ENCODE results near the gene RNF25. TPM values are rescaled to one million over a fixed set of nuclear protein-coding genes. Genes with fewer than 3 reads are reported as not detected.

RNF25 gene, protein sequence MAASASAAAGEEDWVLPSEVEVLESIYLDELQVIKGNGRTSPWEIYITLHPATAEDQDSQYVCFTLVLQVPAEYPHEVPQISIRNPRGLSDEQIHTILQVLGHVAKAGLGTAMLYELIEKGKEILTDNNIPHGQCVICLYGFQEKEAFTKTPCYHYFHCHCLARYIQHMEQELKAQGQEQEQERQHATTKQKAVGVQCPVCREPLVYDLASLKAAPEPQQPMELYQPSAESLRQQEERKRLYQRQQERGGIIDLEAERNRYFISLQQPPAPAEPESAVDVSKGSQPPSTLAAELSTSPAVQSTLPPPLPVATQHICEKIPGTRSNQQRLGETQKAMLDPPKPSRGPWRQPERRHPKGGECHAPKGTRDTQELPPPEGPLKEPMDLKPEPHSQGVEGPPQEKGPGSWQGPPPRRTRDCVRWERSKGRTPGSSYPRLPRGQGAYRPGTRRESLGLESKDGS
- 29.8 and 40.5 TPM in 2 replicates for total RNA-seq (2014; rRNA removed; shearing (Covaris generic))

DNA sequence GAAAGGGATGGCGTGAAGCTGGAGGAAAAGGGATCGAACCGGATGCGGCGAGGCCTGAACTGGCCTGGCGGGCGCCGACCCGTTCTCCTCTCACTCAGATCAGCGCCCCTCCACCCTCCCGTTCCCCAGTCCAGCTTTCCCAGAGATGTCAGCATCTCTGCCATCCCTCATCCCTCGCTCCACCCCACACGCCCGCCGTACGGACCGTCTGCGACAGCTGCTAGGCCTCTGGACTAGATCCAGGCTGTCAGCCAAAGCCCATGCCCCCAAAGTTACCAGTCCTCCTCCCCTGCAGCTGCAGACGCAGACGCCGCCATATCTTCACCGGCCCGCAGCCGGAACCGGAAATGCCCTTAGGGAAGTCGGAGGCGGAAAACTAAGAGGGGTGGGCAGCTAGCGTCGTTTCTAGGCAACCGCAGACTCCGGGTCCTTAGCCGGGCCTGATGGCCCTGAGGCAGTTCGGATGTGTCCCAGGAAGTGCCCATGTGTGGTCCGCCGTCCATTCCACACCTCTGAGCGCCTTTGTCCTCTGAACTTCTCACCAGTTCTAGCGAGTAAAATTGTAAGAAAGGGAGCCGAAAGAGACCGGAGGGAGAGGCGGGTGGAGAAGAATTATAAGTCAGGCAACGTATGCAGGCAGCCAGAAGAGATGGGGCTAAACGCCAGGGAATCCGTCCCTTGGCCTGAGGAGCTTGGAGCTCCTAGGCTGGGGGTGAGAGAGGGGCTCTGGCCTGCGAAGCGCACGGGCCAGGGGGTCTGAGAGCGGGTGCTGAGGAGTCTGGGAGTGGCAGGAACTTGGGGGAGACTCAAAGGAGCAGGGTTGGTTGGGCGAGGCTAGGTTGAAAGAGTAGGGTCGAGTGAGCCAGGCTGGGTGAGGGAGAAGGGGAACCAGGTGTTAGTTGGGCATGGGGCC is at the start of gene RNF25, which contains the start of gene STK36:
Gene RNF25, minus strand, starts transcription at position 349 of the 913 bp plus-strand sequence. Its CDS starts 32 bp downstream, at position 317.
Gene STK36, plus strand, starts transcription at position 433 of the 913 bp plus-strand sequence. CDS start 744 bp downstream, outside the sequence.
- peaks cover 26% of the 10 kb centered on the region for H3K36me3 ChIP-seq
- peak; percentile 86 to 91 for DNase-seq (ENCODE audit: low read depth in 1 of 2, low spot score in 2 of 2)
- peak within 1 kb of the TSS; percentile 66 for H3K4me3 ChIP-seq

DNA sequence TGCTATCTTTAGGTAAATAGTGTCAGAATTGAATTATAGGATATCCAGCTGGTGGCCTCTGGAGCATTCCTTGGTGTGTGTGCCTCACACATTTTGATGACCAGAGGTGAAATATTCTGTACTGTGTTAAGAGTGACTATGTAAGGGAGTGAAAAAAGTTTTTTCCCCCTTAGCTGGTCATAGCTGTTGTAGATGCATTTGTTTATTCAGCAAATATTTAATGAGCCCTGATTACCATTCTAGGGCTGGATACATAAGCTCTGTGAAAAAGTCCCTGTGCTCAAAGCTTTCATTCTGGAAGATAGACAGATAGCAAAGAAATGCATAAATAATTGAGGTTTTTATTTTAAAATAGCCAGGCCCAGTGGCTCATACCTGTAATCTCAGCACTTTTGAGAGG is 49.7 kb upstream of the RNF25 start:
- peaks cover 7% of the 10 kb centered on the region; the same call in 1 of the 2 replicates for H3K4me1 ChIP-seq (replicated peaks)
- no peak for DNase-seq (ENCODE audit: low read depth in 1 of 2, low spot score in 2 of 2)
- no peak overlapping the region for H3K4me3 ChIP-seq
- H3K36me3 ChIP-seq = 0 out of 2 replicates have a peak, but pooled peaks cover 2% of the 10 kb centered on the region
- no peak overlapping the region for H3K27ac ChIP-seq
- no peaks in the 10 kb centered on the region for H3K27me3 ChIP-seq (replicated peaks)
- peaks cover 4% of the 10 kb centered on the region; the same call in 1 of the 2 replicates for H3K9me3 ChIP-seq (replicated peaks)

More for the DNA sequence above, at the start of gene RNF25, which contains the start of gene STK36:
- Histone ChIP-seq H3K4me1 (replicated peaks) (peaks cover 12% of the 10 kb centered on the region), H3K9me3 (replicated peaks) (no peaks in the 10 kb centered on the region), H3K27me3 (replicated peaks) (no peaks in the 10 kb centered on the region), H3K27ac (peak within 1 kb of the TSS; percentile 55)

DNA sequence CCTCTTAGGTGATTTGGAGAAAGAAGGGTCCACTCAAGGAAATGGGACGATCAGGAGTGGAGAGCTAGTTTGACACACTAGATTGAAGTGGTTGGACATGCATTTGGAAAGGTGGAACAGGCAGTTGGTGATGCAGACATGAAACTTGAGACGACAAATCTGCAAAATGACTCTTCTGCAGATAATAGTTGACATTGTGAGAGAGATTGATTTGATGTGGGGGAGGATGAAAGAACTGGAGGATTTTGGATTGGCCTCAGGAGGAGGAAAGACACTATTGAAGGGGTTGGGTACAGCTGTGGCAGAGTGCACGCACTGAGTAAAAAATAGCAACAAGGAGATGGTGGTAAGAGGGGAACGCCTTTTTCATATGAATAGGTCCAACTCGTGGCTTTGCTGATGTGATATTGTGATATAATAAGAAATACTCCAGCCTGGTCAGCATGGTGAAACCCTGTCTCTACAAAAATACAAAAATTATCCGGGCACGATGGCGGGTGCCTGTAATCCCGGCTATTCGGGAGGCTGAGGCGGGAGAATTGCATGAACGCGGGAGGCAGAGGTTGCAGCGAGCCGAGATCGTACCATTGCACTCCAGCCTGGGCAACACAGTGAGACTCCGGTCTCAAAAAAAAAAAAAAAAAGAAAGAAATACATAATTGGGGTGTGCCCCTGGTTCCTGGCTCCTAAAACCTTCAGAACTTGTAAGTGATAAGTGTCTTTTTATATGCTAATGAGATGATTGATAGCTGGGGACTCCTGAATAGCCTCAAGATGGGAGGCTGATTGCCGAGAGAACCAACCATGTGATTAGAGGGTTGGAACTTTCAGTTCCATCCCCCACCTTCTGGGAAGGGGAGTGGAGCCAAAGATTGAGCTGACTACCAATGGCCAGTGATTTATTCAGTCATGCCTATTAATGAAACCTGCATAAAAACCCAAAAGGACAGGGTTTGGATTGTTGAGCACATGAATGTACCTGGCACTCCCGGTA is 48.5 kb upstream of the RNF25 start:
- Histone ChIP-seq H3K27me3 (replicated peaks) (no peaks in the 10 kb centered on the region), H3K4me1 (replicated peaks) (peaks cover 7% of the 10 kb centered on the region), H3K27ac (no peak overlapping the region), H3K9me3 (replicated peaks) (no peaks in the 10 kb centered on the region), H3K36me3 (peaks cover 9% of the 10 kb centered on the region), H3K4me3 (no peak overlapping the region)
- no peak for DNase-seq (ENCODE audit: low read depth in 1 of 2, low spot score in 2 of 2)

DNA sequence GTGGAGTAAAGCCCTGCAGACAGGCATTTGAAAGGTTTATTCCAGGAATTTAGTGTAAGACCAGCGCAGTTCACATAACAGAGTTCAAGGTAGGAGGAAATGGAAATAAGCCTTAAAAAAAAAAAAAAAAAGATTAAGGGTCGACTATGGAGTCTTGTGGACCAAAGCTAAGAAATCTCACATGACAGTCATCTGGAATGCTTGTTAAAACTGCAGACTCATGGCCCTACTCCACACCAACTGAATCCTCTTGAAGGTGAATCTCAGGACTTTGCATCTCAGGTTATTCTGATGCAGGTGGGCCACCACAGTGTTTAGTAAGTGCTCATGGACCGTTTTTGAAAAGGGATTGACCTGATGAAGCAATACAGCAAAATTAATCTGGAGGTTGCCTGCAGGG is 47.7 kb upstream of the RNF25 start:
- no peak for DNase-seq (ENCODE audit: low read depth in 1 of 2, low spot score in 2 of 2)
- Histone ChIP-seq H3K4me3 (no peak overlapping the region), H3K27me3 (replicated peaks) (no peaks in the 10 kb centered on the region), H3K36me3 (peaks cover 9% of the 10 kb centered on the region), H3K4me1 (replicated peaks) (peaks cover 7% of the 10 kb centered on the region), H3K27ac (no peak overlapping the region), H3K9me3 (replicated peaks) (no peaks in the 10 kb centered on the region)

DNA sequence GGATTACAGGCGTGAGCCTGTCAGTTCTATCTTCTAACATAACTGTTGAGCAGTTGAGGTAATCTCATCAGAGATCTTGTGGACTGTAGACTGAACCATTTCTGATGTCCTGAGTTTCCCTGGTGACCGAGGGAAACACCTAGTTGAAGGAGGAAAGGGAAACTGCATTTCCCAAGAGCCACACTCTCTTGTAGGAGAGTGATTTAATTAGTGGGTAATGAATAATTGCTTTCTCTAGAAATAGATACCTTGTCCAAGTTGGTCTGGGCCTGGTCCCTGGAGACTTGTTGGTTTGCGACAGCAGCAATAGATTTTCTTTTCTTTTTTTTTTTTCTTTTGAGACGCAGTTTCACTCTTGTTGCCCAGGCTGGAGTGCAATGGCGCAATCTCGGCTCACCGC is 46.3 kb upstream of the RNF25 start:
- H3K9me3 ChIP-seq (replicated peaks) = no peaks in the 10 kb centered on the region
- no peaks in the 10 kb centered on the region for H3K27me3 ChIP-seq (replicated peaks)
- H3K36me3 ChIP-seq = peaks cover 13% of the 10 kb centered on the region
- no peak for DNase-seq (ENCODE audit: low read depth in 1 of 2, low spot score in 2 of 2)
- no peak overlapping the region for H3K27ac ChIP-seq
- peaks cover 7% of the 10 kb centered on the region for H3K4me1 ChIP-seq (replicated peaks)
- no peak overlapping the region for H3K4me3 ChIP-seq

DNA sequence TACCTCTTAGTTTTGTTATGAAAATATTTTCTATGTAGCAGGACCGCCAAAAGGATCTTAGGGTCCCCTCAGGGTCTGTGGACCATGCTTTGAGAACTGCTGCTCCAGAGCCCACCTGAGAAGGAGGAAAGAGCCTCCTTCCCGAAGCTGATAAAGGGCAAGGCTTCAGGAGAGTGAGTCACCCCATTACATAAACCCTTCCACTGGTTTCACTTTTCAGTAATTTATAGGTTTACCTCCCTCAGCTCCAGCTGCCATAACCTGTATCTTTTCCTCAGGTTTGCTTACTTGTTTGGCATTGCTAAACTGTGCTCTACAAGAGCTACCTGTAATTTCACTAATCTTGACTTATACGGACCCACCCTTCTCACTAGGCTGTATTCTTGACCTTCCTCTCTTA is 45.5 kb upstream of the RNF25 start:
- H3K27me3 ChIP-seq (replicated peaks) = no peaks in the 10 kb centered on the region
- DNase-seq (ENCODE audit: low read depth in 1 of 2, low spot score in 2 of 2) = no peak

DNA sequence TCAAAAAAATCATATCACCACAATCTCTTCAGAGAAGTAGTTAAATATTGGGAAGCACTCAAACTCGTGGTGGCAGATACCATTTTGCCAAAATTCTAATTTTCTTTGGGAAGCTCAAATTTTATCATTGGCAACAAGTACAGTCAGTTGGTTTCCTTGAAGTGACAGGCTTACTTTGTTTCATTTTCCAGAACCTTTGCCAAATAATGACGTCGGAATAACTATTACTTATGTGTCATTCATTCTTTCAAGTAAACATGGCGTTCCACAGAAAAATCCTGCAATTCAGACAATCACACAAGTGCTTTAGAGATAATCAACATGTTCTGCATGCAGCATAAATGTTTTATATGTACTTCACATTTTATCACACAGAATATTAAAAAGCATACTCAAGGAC is 44.3 kb upstream of the RNF25 start:
- Histone ChIP-seq H3K4me1 (replicated peaks) (peaks cover 13% of the 10 kb centered on the region), H3K9me3 (replicated peaks) (no peaks in the 10 kb centered on the region), H3K4me3 (no peak overlapping the region), H3K36me3 (peaks cover 13% of the 10 kb centered on the region), H3K27ac (no peak overlapping the region), H3K27me3 (replicated peaks) (no peaks in the 10 kb centered on the region)
- DNase-seq (ENCODE audit: low read depth in 1 of 2, low spot score in 2 of 2) = no peak

More for the DNA sequence above, 45.5 kb upstream of the RNF25 start:
- Histone ChIP-seq H3K4me1 (replicated peaks) (peaks cover 7% of the 10 kb centered on the region), H3K4me3 (no peak overlapping the region), H3K36me3 (peaks cover 13% of the 10 kb centered on the region), H3K9me3 (replicated peaks) (no peaks in the 10 kb centered on the region), H3K27ac (no peak overlapping the region)

DNA sequence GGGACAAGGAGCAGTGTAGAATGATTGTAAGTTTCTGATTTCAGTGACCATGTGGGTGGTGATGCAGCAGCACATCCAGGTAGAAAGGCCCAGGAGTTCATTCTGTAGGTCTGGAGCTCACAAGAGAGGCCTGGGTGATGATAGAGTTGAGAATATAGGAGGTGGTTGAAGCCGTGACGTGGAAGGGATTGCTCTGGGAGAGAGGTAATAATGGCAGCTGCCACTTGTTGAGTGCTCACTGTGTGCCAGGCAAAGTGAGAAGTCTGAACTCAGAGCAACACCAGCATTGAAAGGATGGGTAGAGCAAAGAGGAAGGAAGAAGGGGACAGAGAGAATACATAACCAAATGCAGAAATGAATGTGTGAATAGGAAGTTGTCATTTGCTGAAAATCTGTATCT is 42.1 kb upstream of the RNF25 start:
- Histone ChIP-seq H3K36me3 (peaks cover 17% of the 10 kb centered on the region), H3K27ac (no peak overlapping the region), H3K4me1 (replicated peaks) (peaks cover 13% of the 10 kb centered on the region), H3K27me3 (replicated peaks) (no peaks in the 10 kb centered on the region), H3K9me3 (replicated peaks) (no peaks in the 10 kb centered on the region), H3K4me3 (no peak overlapping the region)
- DNase-seq (ENCODE audit: low read depth in 1 of 2, low spot score in 2 of 2) = no peak

DNA sequence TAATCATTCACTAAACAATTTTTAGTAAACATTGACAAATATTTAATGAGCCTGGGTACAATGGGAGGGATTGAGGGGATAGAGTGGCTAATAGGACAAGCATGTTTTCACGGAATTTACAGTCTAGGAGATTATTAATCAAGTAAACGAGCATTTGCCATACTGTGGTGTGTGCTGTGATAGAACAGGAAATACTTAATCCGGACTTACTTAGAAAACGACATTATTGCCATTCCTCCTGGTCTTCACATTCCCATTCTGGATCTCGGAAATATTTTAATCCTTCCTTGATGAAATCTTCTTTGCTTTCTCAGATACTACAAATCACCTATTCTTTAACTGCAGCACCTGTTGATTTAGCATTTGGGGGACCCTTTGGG is 39.7 kb upstream of the RNF25 start:
- peak overlapping the region; percentile 85 for H3K4me3 ChIP-seq
- H3K9me3 ChIP-seq (replicated peaks) = no peaks in the 10 kb centered on the region
- DNase-seq (ENCODE audit: low read depth in 1 of 2, low spot score in 2 of 2) = no peak
- H3K27ac ChIP-seq = peak overlapping the region; percentile 62
- H3K36me3 ChIP-seq = peaks cover 15% of the 10 kb centered on the region
- no peaks in the 10 kb centered on the region for H3K27me3 ChIP-seq (replicated peaks)
- peaks cover 7% of the 10 kb centered on the region for H3K4me1 ChIP-seq (replicated peaks)

DNA sequence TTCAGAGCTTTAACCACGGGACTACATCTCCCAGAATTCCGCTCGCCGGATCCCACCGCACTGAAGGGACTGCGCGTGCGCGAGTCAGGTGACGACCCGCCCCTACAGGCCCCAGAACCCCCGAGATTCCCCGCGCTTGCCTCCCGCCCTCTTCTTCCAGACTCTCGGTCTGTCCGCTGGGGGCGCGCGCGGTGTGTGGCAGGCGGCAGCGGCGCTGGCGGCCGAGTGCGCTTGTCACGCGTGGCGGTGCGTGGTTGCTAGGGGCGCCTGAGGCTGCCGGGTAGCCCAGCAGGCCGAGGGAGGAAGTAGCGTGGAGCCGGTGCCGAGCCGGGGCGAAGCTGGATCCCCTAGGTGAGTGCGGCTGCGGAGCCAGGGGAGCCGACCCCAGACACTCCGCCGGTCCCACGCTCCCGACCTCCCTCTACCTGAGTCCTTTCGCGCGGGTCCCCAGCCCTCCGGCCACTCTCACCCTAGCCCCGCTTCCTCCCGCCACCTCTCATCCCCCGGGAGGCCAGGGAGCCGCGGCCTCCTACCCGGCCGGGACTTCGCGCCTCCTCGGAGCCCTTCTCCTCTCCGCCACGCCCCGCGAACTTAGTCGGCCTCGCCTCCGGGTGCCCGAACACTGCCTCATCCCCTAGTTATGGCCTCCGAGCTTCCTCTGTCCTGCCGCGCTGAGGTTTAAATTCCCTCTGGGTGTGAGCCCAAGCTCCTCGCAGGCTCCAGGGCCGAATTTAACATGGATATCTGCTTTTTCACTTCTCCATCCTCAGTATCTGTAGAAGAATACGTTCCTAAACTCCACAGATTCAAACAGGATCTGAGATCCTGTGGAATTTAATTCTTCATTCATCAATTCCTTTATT is 39.1 kb upstream of the RNF25 start, which contains the start of gene TTLL4:
Gene TTLL4, plus strand, starts transcription at position 149 of the 863 bp plus-strand sequence. CDS start 26,842 bp downstream, outside the sequence.
- peak within 1 kb of the TSS; percentile 62 for H3K27ac ChIP-seq
- no peaks in the 10 kb centered on the region for H3K27me3 ChIP-seq (replicated peaks)
- peak within 1 kb of the TSS; percentile 85 for H3K4me3 ChIP-seq
- no peaks in the 10 kb centered on the region for H3K9me3 ChIP-seq (replicated peaks)
- peaks cover 10% of the 10 kb centered on the region for H3K36me3 ChIP-seq
- H3K4me1 ChIP-seq (replicated peaks) = peaks cover 7% of the 10 kb centered on the region
- peak; percentile 89 to 98 for DNase-seq (ENCODE audit: low read depth in 1 of 2, low spot score in 2 of 2)

DNA sequence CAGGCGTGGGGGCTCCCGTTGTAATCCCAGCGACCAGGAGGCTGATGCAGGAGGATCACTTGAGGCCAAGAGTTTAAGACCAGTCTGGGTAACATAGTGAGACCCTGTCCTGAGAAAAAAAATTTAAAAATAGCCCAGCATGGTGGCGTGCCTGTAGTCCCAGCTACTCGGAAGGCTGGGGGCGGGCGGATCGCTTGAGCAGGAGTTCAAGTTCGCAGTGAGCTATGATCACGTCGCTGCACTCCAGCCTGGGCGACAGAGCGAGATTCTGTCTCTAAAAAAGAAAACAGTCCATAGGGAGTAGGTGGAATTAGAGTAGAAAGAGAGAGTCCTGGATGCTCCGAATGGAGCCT is 38.5 kb upstream of the RNF25 start:
- Histone ChIP-seq H3K36me3 (peaks cover 7% of the 10 kb centered on the region), H3K9me3 (replicated peaks) (no peaks in the 10 kb centered on the region), H3K4me1 (replicated peaks) (peaks cover 7% of the 10 kb centered on the region), H3K27ac (no peak overlapping the region), H3K4me3 (peak overlapping the region; percentile 85), H3K27me3 (replicated peaks) (no peaks in the 10 kb centered on the region)
- DNase-seq (ENCODE audit: low read depth in 1 of 2, low spot score in 2 of 2) = no peak

DNA sequence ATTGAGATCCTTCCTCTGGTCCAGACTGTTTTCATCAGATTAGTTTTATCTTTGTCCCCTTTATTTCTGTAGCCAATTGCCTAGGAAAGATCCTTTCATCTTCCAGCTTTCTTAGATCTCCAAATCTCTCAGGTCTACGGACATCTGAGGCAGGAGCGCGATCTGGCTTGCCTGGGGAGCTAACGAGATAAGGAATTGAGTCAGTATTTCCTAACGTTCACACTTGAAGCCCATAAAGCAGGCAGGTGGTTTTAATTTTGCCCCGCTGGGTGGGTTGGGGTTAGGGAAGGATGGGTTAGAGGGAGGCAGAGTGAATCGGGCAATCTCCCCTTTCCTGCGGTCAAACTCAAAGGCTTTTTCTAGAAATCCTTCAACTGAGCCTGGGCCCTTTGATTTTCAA is 38.1 kb upstream of the RNF25 start:
- peaks cover 7% of the 10 kb centered on the region for H3K4me1 ChIP-seq (replicated peaks)
- no peak overlapping the region for H3K27ac ChIP-seq
- H3K9me3 ChIP-seq (replicated peaks) = no peaks in the 10 kb centered on the region
- peaks cover 7% of the 10 kb centered on the region for H3K36me3 ChIP-seq
- H3K27me3 ChIP-seq (replicated peaks) = no peaks in the 10 kb centered on the region
- no peak for DNase-seq (ENCODE audit: low read depth in 1 of 2, low spot score in 2 of 2)
- no peak overlapping the region for H3K4me3 ChIP-seq
